Tibial nerve (tissue), 4 donors: ENCODE results near the gene SELENOS.

Source experiments
- CTCF ChIP-seq, 5 experiments: fragments of 200-600 bp in 3 of 5; fragments of 450-650 bp in 2 of 5; sonication (generic) in 3 of 5; IDR thresholded peaks; one replicate each; pipeline ENCODE4 v1.5.1; 2016 to 2019; ENCODE audit warnings: antibody characterized with exemption in 5 of 5, mild to moderate bottlenecking in 3 of 5, moderate library complexity in 2 of 5
- EP300 ChIP-seq, 2 donors: sonication (generic); formaldehyde crosslinking; IDR thresholded peaks; one replicate each; pipeline ENCODE4 v1.6.1; 2017; ENCODE audit warnings: antibody characterized with exemption in 2 of 2, mild to moderate bottlenecking in 1 of 2
- POLR2A ChIP-seq, 2 donors: fragments of 450-650 bp; IDR thresholded peaks; one replicate each; pipeline ENCODE4 v1.6.1; 2017; ENCODE audit warnings: antibody characterized with exemption in 2 of 2, mild to moderate bottlenecking in 2 of 2, moderate library complexity in 2 of 2

GRCh38 chr15:101295607-101296161 is 18.4 kb upstream of the SELENOS start:
- no peak for TF ChIP-seq CTCF (IDR thresholded peaks at IDR 0.05)
- TF ChIP-seq POLR2A (IDR thresholded peaks at IDR 0.05): no peak
- TF ChIP-seq EP300 (IDR thresholded peaks at IDR 0.05): no peak
